SJCRH30 (cell line): ENCODE results near the gene MRPL38. TPM values are rescaled to one million over a fixed set of nuclear protein-coding genes. Genes with fewer than 3 reads are reported as not detected.
A peak's percentile ranks its signal among the peaks of the same experiment; 100 is the strongest.
"Not testable (repeated sequence)": the region's sequence is repeated elsewhere in the genome, so short reads cannot be mapped to it uniquely, and the experiment has no call there.

Source experiments
- DNase-seq, 2 experiments: peaks; one replicate each; pipeline ENCODE4 v3.0.0-alpha.2; 2015 to 2020
- H3K27ac ChIP-seq: fragments of 250-450 bp; sonication (Bioruptor Pico); 2 replicates; pipeline ENCODE4 v1.5.1; 2020; ENCODE audit warnings: mild to moderate bottlenecking, moderate library complexity
- H3K27me3 ChIP-seq: fragments of 250-450 bp; sonication (Bioruptor Pico); 2 replicates; pipeline ENCODE4 v1.5.1; 2020; ENCODE audit warnings: mild to moderate bottlenecking, moderate library complexity
- H3K36me3 ChIP-seq: fragments of 250-450 bp; sonication (Bioruptor Pico); 2 replicates; pipeline ENCODE4 v1.5.1; 2020; ENCODE audit warnings: mild to moderate bottlenecking, moderate library complexity
- H3K4me1 ChIP-seq: fragments of 250-450 bp; sonication (Bioruptor Pico); 2 replicates; pipeline ENCODE4 v1.5.1; 2020; ENCODE audit warnings: mild to moderate bottlenecking, moderate library complexity
- H3K4me3 ChIP-seq: fragments of 250-450 bp; sonication (Bioruptor Pico); 2 replicates; pipeline ENCODE4 v1.5.1; 2020; ENCODE audit warnings: mild to moderate bottlenecking, moderate library complexity
- H3K9me3 ChIP-seq: fragments of 250-450 bp; sonication (Bioruptor Pico); replicated peaks from 2 replicates; pipeline ENCODE4 v1.5.1; 2020; ENCODE audit warnings: mild to moderate bottlenecking, moderate library complexity
- total RNA-seq: library from RNA; depleted of rRNA; stranded (reverse); fragments of >200 nt; shearing (Covaris generic); gene quantifications from 2 replicates; pipeline ENCODE4 v1.2.3, GENCODE V29; 2014

The MRPL38 gene
- total RNA-seq, 1 experiment from 2014 or later, result 43.6 TPM

DNA sequence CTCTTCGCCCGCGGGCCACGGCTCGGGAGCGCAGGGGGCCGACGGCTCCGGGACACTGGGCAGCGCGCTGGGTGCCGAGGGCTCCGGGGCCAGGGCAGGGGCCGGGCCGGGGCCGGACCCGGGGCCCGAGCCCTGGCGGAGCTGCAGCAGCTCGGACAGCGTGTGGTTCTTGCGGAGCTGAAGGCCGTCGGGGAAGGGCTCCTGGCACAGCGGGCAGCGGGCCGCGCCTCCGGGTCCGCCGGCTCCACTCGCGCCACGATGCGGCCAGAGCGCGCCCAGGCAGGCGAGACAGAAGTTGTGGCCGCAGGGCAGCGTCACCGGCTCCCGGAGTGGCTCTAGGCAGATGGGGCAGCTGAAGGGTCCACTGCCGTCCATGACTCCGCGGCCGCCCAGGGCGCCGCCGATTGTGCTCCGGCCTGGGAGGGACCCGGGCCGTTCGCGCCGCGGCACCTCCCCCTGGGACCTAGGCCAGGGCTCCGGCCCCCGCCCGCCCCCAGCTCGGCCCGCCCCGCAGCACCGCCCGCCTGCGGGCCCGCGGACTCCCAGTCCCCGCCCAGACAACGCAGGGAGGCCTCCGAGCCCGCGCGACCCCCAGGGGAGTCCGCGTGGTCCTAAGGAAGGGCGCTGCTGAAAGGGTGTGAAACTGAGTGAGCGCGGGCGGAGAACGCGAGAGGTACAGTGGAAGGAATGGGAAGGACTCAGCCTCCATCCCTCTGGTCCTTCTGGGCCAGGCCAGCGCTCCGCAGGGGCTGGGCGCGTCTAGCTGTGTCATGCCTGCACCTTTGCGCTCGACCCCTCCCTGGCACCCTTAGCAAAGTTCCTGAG, 26.3 kb downstream of the MRPL38 start, which contains the start of gene TRIM47:
TSS of gene TRIM47 (minus strand) at position 408 of the 825 bp plus-strand sequence. CDS start at position 375, 33 bp downstream.
- H3K9me3 ChIP-seq, result no peaks in the 10 kb centered on the region
- no peaks in the 10 kb centered on the region for H3K36me3 ChIP-seq
- H3K27ac ChIP-seq, result peak within 1 kb of the TSS; percentile 66
- no peaks in the 10 kb centered on the region for H3K27me3 ChIP-seq
- peak; percentile 65 to 66 for DNase-seq
- peaks cover 21% of the 10 kb centered on the region for H3K4me1 ChIP-seq
- peak within 1 kb of the TSS; percentile 55 for H3K4me3 ChIP-seq

GRCh38 chr17:75877752-75878173, 26.9 kb downstream of the MRPL38 start:
- Histone ChIP-seq H3K4me1 (peaks cover 26% of the 10 kb centered on the region), H3K27me3 (no peaks in the 10 kb centered on the region), H3K4me3 (peak overlapping the region; percentile 55), H3K9me3 (no peaks in the 10 kb centered on the region), H3K27ac (peak overlapping the region; percentile 66), H3K36me3 (no peaks in the 10 kb centered on the region)
- DNase-seq, result peak; percentile 66 to 73

GRCh38 chr17:75876938-75877751, 27.5 kb downstream of the MRPL38 start:
- peak overlapping the region; percentile 66 for H3K27ac ChIP-seq
- H3K9me3 ChIP-seq, result no peaks in the 10 kb centered on the region
- H3K36me3 ChIP-seq, result no peaks in the 10 kb centered on the region
- H3K27me3 ChIP-seq, result no peaks in the 10 kb centered on the region
- DNase-seq, result peak; percentile 98
- H3K4me1 ChIP-seq, result peaks cover 31% of the 10 kb centered on the region
- peak overlapping the region; percentile 55 for H3K4me3 ChIP-seq

DNA sequence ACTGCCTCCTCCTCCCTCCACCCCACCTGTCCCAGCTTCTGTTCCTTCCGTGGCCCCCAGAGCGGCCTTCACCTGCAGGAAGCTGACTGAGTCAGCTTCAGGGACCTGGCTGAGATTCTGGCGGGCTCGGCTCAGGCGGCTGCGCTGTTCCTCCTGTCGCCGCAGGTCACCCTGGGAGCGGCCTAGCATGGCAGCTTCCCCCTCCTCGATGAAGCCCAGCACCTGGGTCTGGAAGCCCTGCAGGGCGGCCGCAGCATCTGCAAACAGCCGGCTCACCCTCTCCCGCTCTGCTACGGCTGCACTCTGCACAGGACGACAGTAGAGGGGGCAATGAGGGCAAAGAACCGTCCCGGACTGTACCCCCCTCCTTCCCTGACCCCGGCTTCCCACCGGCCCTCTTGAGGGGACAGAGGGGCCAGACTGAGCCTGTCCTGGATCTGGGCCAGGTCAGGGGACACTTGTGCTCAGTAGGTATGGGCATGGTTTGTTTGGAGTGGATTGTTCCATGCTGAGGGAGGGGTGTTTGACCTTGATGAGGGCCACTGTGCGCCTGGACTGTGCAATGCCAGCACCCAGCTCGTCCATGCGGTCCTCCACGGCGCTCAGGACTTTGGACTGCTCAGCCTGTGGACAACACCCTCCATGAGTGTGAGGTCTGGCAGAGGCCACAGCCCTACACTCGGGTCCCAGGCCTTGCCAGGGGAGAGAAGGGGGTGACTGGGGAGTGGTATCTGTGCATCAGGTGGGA, 28.3 kb downstream of the MRPL38 start:
- Histone ChIP-seq H3K4me1 (peaks cover 31% of the 10 kb centered on the region), H3K9me3 (no peaks in the 10 kb centered on the region), H3K4me3 (peak overlapping the region; percentile 55), H3K27ac (peak overlapping the region; percentile 66; the same call in 1 of the 2 replicates), H3K36me3 (no peaks in the 10 kb centered on the region), H3K27me3 (no peaks in the 10 kb centered on the region)
- peak; percentile 60 to 61 for DNase-seq

GRCh38 chr17:75875940-75876189, 28.8 kb downstream of the MRPL38 start:
- no peaks in the 10 kb centered on the region for H3K27me3 ChIP-seq
- DNase-seq, result no peak
- H3K27ac ChIP-seq, result no peak overlapping the region; the same call in 1 of the 2 replicates
- H3K9me3 ChIP-seq, result no peaks in the 10 kb centered on the region
- no peaks in the 10 kb centered on the region for H3K36me3 ChIP-seq
- peaks cover 31% of the 10 kb centered on the region for H3K4me1 ChIP-seq
- peak overlapping the region; percentile 55 for H3K4me3 ChIP-seq

GRCh38 chr17:75875182-75875939, 29.3 kb downstream of the MRPL38 start:
- Histone ChIP-seq H3K36me3 (no peaks in the 10 kb centered on the region), H3K27ac (no peak overlapping the region; the same call in 1 of the 2 replicates), H3K27me3 (no peaks in the 10 kb centered on the region), H3K4me3 (no peak overlapping the region; the same call in 1 of the 2 replicates), H3K4me1 (peaks cover 31% of the 10 kb centered on the region), H3K9me3 (no peaks in the 10 kb centered on the region)
- DNase-seq, result no peak

GRCh38 chr17:75874323-75875181, 30.1 kb downstream of the MRPL38 start:
- Histone ChIP-seq H3K27ac (no peak overlapping the region), H3K4me1 (peaks cover 37% of the 10 kb centered on the region), H3K36me3 (no peaks in the 10 kb centered on the region), H3K9me3 (no peaks in the 10 kb centered on the region), H3K27me3 (no peaks in the 10 kb centered on the region), H3K4me3 (no peak overlapping the region)
- no peak for DNase-seq

- H3K4me1 ChIP-seq, result peaks cover 42% of the 10 kb centered on the region
Observed at GRCh38 chr17:75873587-75874322, 30.9 kb downstream of the MRPL38 start.

GRCh38 chr17:75872434-75873351, 32.0 kb downstream of the MRPL38 start:
- H3K36me3 ChIP-seq, result no peaks in the 10 kb centered on the region
- no peaks in the 10 kb centered on the region for H3K27me3 ChIP-seq
- H3K27ac ChIP-seq, result peak overlapping the region; percentile 40
- H3K9me3 ChIP-seq, result no peaks in the 10 kb centered on the region
- peak; percentile 84 for DNase-seq
- H3K4me1 ChIP-seq, result peaks cover 43% of the 10 kb centered on the region
- no peak overlapping the region for H3K4me3 ChIP-seq

More at GRCh38 chr17:75873587-75874322, 30.9 kb downstream of the MRPL38 start:
- no peaks in the 10 kb centered on the region for H3K36me3 ChIP-seq
- H3K4me3 ChIP-seq, result no peak overlapping the region
- H3K27me3 ChIP-seq, result no peaks in the 10 kb centered on the region
- DNase-seq, result no peak
- no peak overlapping the region for H3K27ac ChIP-seq
- H3K9me3 ChIP-seq, result no peaks in the 10 kb centered on the region

DNA sequence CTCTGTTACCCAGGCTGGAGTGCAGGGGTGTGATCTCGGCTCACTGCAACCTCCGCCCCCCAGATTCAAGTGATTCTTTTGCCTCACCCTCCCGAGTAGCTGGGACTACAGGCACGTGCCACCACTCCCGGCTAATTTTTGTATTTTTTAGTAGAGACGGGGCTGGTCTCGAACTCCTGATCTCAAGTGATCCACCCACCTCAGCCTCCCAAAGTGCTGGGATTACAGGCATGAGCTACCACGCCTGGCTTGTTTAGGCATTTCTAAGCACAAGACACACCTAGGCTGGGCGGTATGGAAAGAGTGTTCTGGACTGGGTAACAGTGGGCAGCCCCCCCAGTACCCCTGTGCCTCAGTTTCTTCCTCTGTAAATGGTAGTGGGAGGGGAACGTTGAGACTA, 34.5 kb downstream of the MRPL38 start:
- H3K27ac ChIP-seq, result peak overlapping the region; percentile 58
- not testable (repeated sequence) for H3K27me3 ChIP-seq, H3K9me3 ChIP-seq, DNase-seq, H3K36me3 ChIP-seq, H3K4me3 ChIP-seq
- peaks cover 28% of the 10 kb centered on the region for H3K4me1 ChIP-seq

- no peaks in the 10 kb centered on the region for H3K9me3 ChIP-seq
- H3K4me1 ChIP-seq, result peaks cover 34% of the 10 kb centered on the region
- peak overlapping the region; percentile 32 for H3K4me3 ChIP-seq
- H3K27me3 ChIP-seq, result no peaks in the 10 kb centered on the region
- DNase-seq, result peak; percentile 68 to 83
- H3K27ac ChIP-seq, result peak overlapping the region; percentile 58
- no peaks in the 10 kb centered on the region for H3K36me3 ChIP-seq
Observed at GRCh38 chr17:75869282-75870141, 35.2 kb downstream of the MRPL38 start.
